D721Med (cell line): ENCODE results near the gene CHRNB1.

Experiments
- DNase-seq: peaks from one replicate; pipeline ENCODE4 v3.0.0; 2011; ENCODE audit warnings: low spot score; ENCODE audit not compliant: insufficient read length
- FAIRE-seq: peaks from 2 replicates; lab custom pipeline; 2011; peaks lifted over from hg19 to GRCh38; lab: Jason Lieb, UNC
- CTCF ChIP-seq: IDR thresholded peaks from 2 replicates; pipeline ENCODE4 v1.5.1; 2012; ENCODE audit warnings: mild to moderate bottlenecking, control low read depth; ENCODE audit not compliant: insufficient read depth; ENCODE audit errors: missing control alignments

The CHRNB1 gene

GRCh38 chr17:7416323-7416722 lies 28.5 kb upstream of the CHRNB1 start:
- FAIRE-seq = no peak
- TF ChIP-seq CTCF = no peak
- no peak for DNase-seq

- no peak for FAIRE-seq
- no peak for TF ChIP-seq CTCF
- no peak for DNase-seq
Measured at GRCh38 chr17:7417056-7417655, 27.7 kb upstream of the CHRNB1 start.

GRCh38 chr17:7418472-7419152 lies 26.2 kb upstream of the CHRNB1 start:
- FAIRE-seq (no peak), DNase-seq (no peak)
- TF ChIP-seq CTCF = no peak

GRCh38 chr17:7419819-7420610 lies 24.8 kb upstream of the CHRNB1 start, which contains the start of gene SPEM1:
SPEM1 (plus strand) TSS chr17:7420324; CDS start chr17:7420385, 61 bp downstream.
- no peak for DNase-seq
- no peak for FAIRE-seq
- no peak for TF ChIP-seq CTCF

- no peak for TF ChIP-seq CTCF
- DNase-seq (no peak), FAIRE-seq (no peak)
Measured at GRCh38 chr17:7421186-7421585, 23.7 kb upstream of the CHRNB1 start.

- DNase-seq = no peak
- TF ChIP-seq CTCF = no peak
- no peak for FAIRE-seq
Measured at GRCh38 chr17:7423679-7424078, 21.2 kb upstream of the CHRNB1 start.
